ENCODE data around the gene PALM. TPM values are rescaled to one million over a fixed set of nuclear protein-coding genes. Genes with fewer than 3 reads are reported as not detected.
"Not testable (repeated sequence)": the region's sequence is repeated elsewhere in the genome, so short reads cannot be mapped to it uniquely, and the experiment has no call there.

Gene PALM
- total and polyA plus RNA-seq, 4 experiments from 2014 or later = not detected

- ChIA-PET POLR2A (ENCODE audit: partially characterized antibody) (no interaction called here), CTCF (ENCODE audit: partially characterized antibody) (interaction anchor here (0.8 to 1.6 kb wide), 3 partner anchors 71 to 153 kb away, joined by 3 to 7 read pairs (median 3); no protein-coding TSS in a partner anchor)
- H3K27me3 ChIP-seq (ENCODE audit: insufficient read depth, low read length) = no peaks in the 10 kb centered on the region
- peak overlapping the region in 1 of 7 donors; percentile 84 for H3K27ac Mint-ChIP-seq
- no peak overlapping the region for H3K4me3 Mint-ChIP-seq
- no peak overlapping the region for H3K4me3 ChIP-seq (ENCODE audit: low read length in 2 of 2)
- intact Hi-C loops (cut with micrococcal nuclease) = no loop called here
- no peaks in the 10 kb centered on the region for H3K4me1 ChIP-seq (ENCODE audit: insufficient read depth, low read length)
- H3K9me3 Mint-ChIP-seq = peaks cover 0 to 2% (median 0%) of the 10 kb centered on the region in 8 donors
- peaks cover 0 to 2% of the 10 kb centered on the region in 2 donors for H3K27me3 Mint-ChIP-seq
- H3K27ac ChIP-seq (ENCODE audit: low read depth, low read length) = no peak overlapping the region
- no peaks in the 10 kb centered on the region for H3K36me3 Mint-ChIP-seq
- no peaks in the 10 kb centered on the region for H3K9me3 ChIP-seq (ENCODE audit: control insufficient read depth in 1 of 2, low read length in 2 of 2)
- H3K36me3 ChIP-seq (ENCODE audit: insufficient read depth, low read length) = no peaks in the 10 kb centered on the region
- peak; percentile 45 to 52 (median 50) for DNase-seq
- peaks cover 7 to 15% (median 10%) of the 10 kb centered on the region in 4 donors for H3K4me1 Mint-ChIP-seq
Observed at GRCh38 chr19:737591-738093, 28.9 kb downstream of the PALM start.

- ChIA-PET POLR2A (ENCODE audit: partially characterized antibody) (no interaction called here), CTCF (ENCODE audit: partially characterized antibody) (interaction anchor here (0.9 kb wide), 1 partner anchor 29 kb away, joined by 3 read pairs; no protein-coding TSS in a partner anchor)
- peaks cover 0 to 2% of the 10 kb centered on the region in 2 donors for H3K27me3 Mint-ChIP-seq
- peaks cover 3 to 6% (median 5%) of the 10 kb centered on the region in 4 donors for H3K4me1 Mint-ChIP-seq
- Histone ChIP-seq H3K4me3 (ENCODE audit: low read length in 2 of 2) (no peak overlapping the region), H3K27me3 (ENCODE audit: insufficient read depth, low read length) (no peaks in the 10 kb centered on the region), H3K4me1 (ENCODE audit: insufficient read depth, low read length) (no peaks in the 10 kb centered on the region), H3K9me3 (ENCODE audit: control insufficient read depth in 1 of 2, low read length in 2 of 2) (no peaks in the 10 kb centered on the region), H3K36me3 (ENCODE audit: insufficient read depth, low read length) (no peaks in the 10 kb centered on the region), H3K27ac (ENCODE audit: low read depth, low read length) (no peak overlapping the region)
- H3K9me3 Mint-ChIP-seq = peaks cover 0 to 2% (median 0%) of the 10 kb centered on the region in 8 donors
- H3K36me3 Mint-ChIP-seq = no peaks in the 10 kb centered on the region
- intact Hi-C loops (cut with micrococcal nuclease) = no loop called here
- DNase-seq = peak in 1 of 5 donors; percentile 25
- no peak overlapping the region for H3K4me3 Mint-ChIP-seq
- H3K27ac Mint-ChIP-seq = peak overlapping the region in 1 of 7 donors; percentile 11
Observed at GRCh38 chr19:738509-739128, 29.9 kb downstream of the PALM start.

GRCh38 chr19:739998-740715 lies 31.4 kb downstream of the PALM start:
- Histone ChIP-seq H3K27ac (ENCODE audit: low read depth, low read length) (no peak overlapping the region), H3K36me3 (ENCODE audit: insufficient read depth, low read length) (no peaks in the 10 kb centered on the region), H3K27me3 (ENCODE audit: insufficient read depth, low read length) (no peaks in the 10 kb centered on the region), H3K4me3 (ENCODE audit: low read length in 2 of 2) (no peak overlapping the region), H3K4me1 (ENCODE audit: insufficient read depth, low read length) (no peaks in the 10 kb centered on the region), H3K9me3 (ENCODE audit: control insufficient read depth in 1 of 2, low read length in 2 of 2) (no peaks in the 10 kb centered on the region)
- Mint-ChIP-seq H3K36me3 (no peaks in the 10 kb centered on the region), H3K27ac (peak overlapping the region in 1 of 7 donors; percentile 55), H3K4me3 (no peak overlapping the region), H3K4me1 (peaks cover 0 to 2% (median 0%) of the 10 kb centered on the region in 4 donors), H3K9me3 (peaks cover 0 to 9% (median 0%) of the 10 kb centered on the region in 8 donors), H3K27me3 (peaks cover 0 to 2% of the 10 kb centered on the region in 2 donors)
- CTCF ChIA-PET (ENCODE audit: partially characterized antibody) = interaction anchor here (0.7 to 1.1 kb wide), 2 partner anchors 25 to 76 kb away, joined by 3 read pairs; no protein-coding TSS in a partner anchor
- DNase-seq = peak in 1 of 5 donors; percentile 24
- intact Hi-C loops (cut with micrococcal nuclease) = no loop called here
- POLR2A ChIA-PET (ENCODE audit: partially characterized antibody) = interaction anchor here (0.7 kb wide), 1 partner anchor 221 kb away, joined by 3 read pairs; no protein-coding TSS in a partner anchor

- H3K4me1 Mint-ChIP-seq; H3K9me3 ChIP-seq (ENCODE audit: control insufficient read depth in 1 of 2, low read length in 2 of 2); H3K4me3 ChIP-seq (ENCODE audit: low read length in 2 of 2); H3K27ac Mint-ChIP-seq; H3K27me3 Mint-ChIP-seq; H3K27me3 ChIP-seq (ENCODE audit: insufficient read depth, low read length); intact Hi-C loops (cut with micrococcal nuclease); H3K27ac ChIP-seq (ENCODE audit: low read depth, low read length); H3K36me3 ChIP-seq (ENCODE audit: insufficient read depth, low read length); H3K9me3 Mint-ChIP-seq; H3K4me3 Mint-ChIP-seq; H3K36me3 Mint-ChIP-seq; H3K4me1 ChIP-seq (ENCODE audit: insufficient read depth, low read length): not testable (repeated sequence)
- POLR2A ChIA-PET (ENCODE audit: partially characterized antibody) = interaction anchor here (0.6 to 0.7 kb wide), 2 partner anchors 84 to 221 kb away, joined by 3 read pairs; no protein-coding TSS in a partner anchor
- peak in 1 of 5 donors; percentile 39 for DNase-seq
- CTCF ChIA-PET (ENCODE audit: partially characterized antibody) = interaction anchor here (0.7 to 0.9 kb wide), 2 partner anchors 24 to 157 kb away, joined by 3 to 5 read pairs; no protein-coding TSS in a partner anchor
Observed at GRCh38 chr19:740816-741505, 32.2 kb downstream of the PALM start.

- no peak overlapping the region for H3K27ac Mint-ChIP-seq
- peaks cover 0 to 9% (median under 1%) of the 10 kb centered on the region in 8 donors for H3K9me3 Mint-ChIP-seq
- H3K27me3 Mint-ChIP-seq = peaks cover 0 to 2% of the 10 kb centered on the region in 2 donors
- intact Hi-C loops (cut with micrococcal nuclease) = no loop called here
- ChIA-PET POLR2A (ENCODE audit: partially characterized antibody) (interaction anchor here (0.6 kb wide), 1 partner anchor 84 kb away, joined by 3 read pairs; no protein-coding TSS in a partner anchor), CTCF (ENCODE audit: partially characterized antibody) (interaction anchor here (0.9 kb wide), 1 partner anchor 158 kb away, joined by 5 read pairs; no protein-coding TSS in a partner anchor)
- H3K36me3 Mint-ChIP-seq = no peaks in the 10 kb centered on the region
- Histone ChIP-seq H3K36me3 (ENCODE audit: insufficient read depth, low read length) (no peaks in the 10 kb centered on the region), H3K4me1 (ENCODE audit: insufficient read depth, low read length) (no peaks in the 10 kb centered on the region), H3K27me3 (ENCODE audit: insufficient read depth, low read length) (no peaks in the 10 kb centered on the region), H3K9me3 (ENCODE audit: control insufficient read depth in 1 of 2, low read length in 2 of 2) (no peaks in the 10 kb centered on the region), H3K27ac (ENCODE audit: low read depth, low read length) (no peak overlapping the region), H3K4me3 (ENCODE audit: low read length in 2 of 2) (no peak overlapping the region)
- H3K4me1 Mint-ChIP-seq = peaks cover 0 to 2% (median 0%) of the 10 kb centered on the region in 4 donors
- no peak overlapping the region for H3K4me3 Mint-ChIP-seq
- peak in 2 of 5 donors; percentile 4 to 28 for DNase-seq
Observed at GRCh38 chr19:741506-742131, 32.9 kb downstream of the PALM start.

GRCh38 chr19:742540-743075 lies 33.9 kb downstream of the PALM start:
- H3K9me3 Mint-ChIP-seq = peaks cover 0 to 9% (median under 1%) of the 10 kb centered on the region in 8 donors
- DNase-seq = peak in 1 of 5 donors; percentile 27
- ChIA-PET CTCF (ENCODE audit: partially characterized antibody) (no interaction called here), POLR2A (ENCODE audit: partially characterized antibody) (no interaction called here)
- no peaks in the 10 kb centered on the region for H3K27me3 Mint-ChIP-seq
- no peaks in the 10 kb centered on the region for H3K27me3 ChIP-seq (ENCODE audit: insufficient read depth, low read length)
- intact Hi-C loops (cut with micrococcal nuclease) = no loop called here
- no peak overlapping the region for H3K4me3 Mint-ChIP-seq
- no peaks in the 10 kb centered on the region for H3K4me1 Mint-ChIP-seq
- H3K36me3 Mint-ChIP-seq = no peaks in the 10 kb centered on the region
- H3K27ac Mint-ChIP-seq = no peak overlapping the region
- H3K9me3 ChIP-seq (ENCODE audit: control insufficient read depth in 1 of 2, low read length in 2 of 2) = no peaks in the 10 kb centered on the region
- no peaks in the 10 kb centered on the region for H3K4me1 ChIP-seq (ENCODE audit: insufficient read depth, low read length)
- no peaks in the 10 kb centered on the region for H3K36me3 ChIP-seq (ENCODE audit: insufficient read depth, low read length)
- H3K4me3 ChIP-seq (ENCODE audit: low read length in 2 of 2) = no peak overlapping the region
- H3K27ac ChIP-seq (ENCODE audit: low read depth, low read length) = no peak overlapping the region
